ENCODE measurements around the gene FRAS1. TPM values are rescaled to one million over a fixed set of nuclear protein-coding genes. Genes with fewer than 3 reads are reported as not detected.

Gene FRAS1
- total RNA-seq, 3 donors from 2014 or later = 4.9 to 7.5 (median 6.6) TPM

DNA sequence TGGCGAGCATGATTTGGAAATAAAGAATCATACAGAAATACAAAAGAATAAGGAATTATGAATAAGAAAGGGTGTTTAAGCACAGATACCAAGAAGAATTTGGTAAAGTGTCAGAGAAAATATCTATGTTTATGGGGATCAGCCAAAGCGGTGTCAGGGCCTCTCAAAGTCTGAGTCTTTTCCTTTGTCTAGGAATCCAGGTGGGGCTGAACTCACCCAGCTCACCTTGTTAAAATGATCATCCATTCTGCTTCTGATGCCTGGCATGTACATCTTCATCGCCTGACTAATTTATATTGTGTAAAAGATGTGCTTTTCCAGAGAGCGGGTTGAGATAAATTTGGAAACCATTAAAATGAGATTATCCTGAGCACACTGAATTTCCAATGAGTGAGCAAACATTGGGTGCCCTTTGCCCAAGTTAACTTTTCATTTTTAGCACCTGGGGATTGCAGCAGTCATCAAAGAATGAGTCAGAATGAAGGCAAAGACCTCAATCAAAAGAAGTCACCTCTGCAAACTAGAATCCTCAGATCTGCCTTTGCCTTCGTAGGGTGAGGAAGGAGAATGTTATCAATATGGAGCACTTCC lies 352.6 kb downstream of the FRAS1 start:
- H3K9me3 ChIP-seq = no peaks in the 10 kb centered on the region
- no peaks in the 10 kb centered on the region for H3K27me3 ChIP-seq
- TF ChIP-seq POLR2A (IDR thresholded peaks at IDR 0.05) = no peak
- TF ChIP-seq, protein P1, sequence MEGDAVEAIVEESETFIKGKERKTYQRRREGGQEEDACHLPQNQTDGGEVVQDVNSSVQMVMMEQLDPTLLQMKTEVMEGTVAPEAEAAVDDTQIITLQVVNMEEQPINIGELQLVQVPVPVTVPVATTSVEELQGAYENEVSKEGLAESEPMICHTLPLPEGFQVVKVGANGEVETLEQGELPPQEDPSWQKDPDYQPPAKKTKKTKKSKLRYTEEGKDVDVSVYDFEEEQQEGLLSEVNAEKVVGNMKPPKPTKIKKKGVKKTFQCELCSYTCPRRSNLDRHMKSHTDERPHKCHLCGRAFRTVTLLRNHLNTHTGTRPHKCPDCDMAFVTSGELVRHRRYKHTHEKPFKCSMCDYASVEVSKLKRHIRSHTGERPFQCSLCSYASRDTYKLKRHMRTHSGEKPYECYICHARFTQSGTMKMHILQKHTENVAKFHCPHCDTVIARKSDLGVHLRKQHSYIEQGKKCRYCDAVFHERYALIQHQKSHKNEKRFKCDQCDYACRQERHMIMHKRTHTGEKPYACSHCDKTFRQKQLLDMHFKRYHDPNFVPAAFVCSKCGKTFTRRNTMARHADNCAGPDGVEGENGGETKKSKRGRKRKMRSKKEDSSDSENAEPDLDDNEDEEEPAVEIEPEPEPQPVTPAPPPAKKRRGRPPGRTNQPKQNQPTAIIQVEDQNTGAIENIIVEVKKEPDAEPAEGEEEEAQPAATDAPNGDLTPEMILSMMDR (IDR thresholded peaks at IDR 0.05) = no peak
- H3K4me3 ChIP-seq = no peak overlapping the region
- H3K27ac ChIP-seq = no peak overlapping the region
- intact Hi-C loops (cut with DNase I; ENCODE audit: low total_unique reads) = no loop called here
- H3K4me1 ChIP-seq = no peaks in the 10 kb centered on the region
- no peaks in the 10 kb centered on the region for H3K36me3 ChIP-seq
- no peak for DNase-seq (ENCODE audit: low spot score in 2 of 2)

DNA sequence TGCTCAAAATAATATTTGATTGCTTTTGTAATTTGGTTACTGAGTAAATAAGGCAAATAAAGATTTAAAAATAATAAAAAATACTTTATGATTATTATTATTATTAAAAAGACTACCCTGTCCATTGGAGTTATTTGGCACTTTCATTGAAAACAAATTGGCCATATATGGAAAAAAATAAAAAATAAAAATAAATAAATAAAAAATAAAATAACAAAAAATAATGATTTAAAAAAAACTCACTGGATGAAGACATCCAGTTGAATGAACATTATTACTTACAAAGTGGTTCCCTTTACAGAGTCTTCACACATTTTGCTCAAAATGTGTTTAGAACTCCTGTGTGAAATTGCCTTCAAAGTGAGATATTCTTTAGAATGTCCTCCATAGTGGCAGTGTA lies 353.1 kb downstream of the FRAS1 start:
- Histone ChIP-seq H3K4me1 (no peaks in the 10 kb centered on the region), H3K27ac (no peak overlapping the region), H3K9me3 (no peaks in the 10 kb centered on the region), H3K36me3 (no peaks in the 10 kb centered on the region), H3K4me3 (no peak overlapping the region), H3K27me3 (no peaks in the 10 kb centered on the region)
- DNase-seq (ENCODE audit: low spot score in 2 of 2) = no peak
- TF ChIP-seq POLR2A (IDR thresholded peaks at IDR 0.05) (no peak), POLR2AphosphoS5 (IDR thresholded peaks at IDR 0.05) (no peak)
- TF ChIP-seq, protein P1 (IDR thresholded peaks at IDR 0.05) = no peak
- intact Hi-C loops (cut with DNase I; ENCODE audit: low total_unique reads) = no loop called here

DNA sequence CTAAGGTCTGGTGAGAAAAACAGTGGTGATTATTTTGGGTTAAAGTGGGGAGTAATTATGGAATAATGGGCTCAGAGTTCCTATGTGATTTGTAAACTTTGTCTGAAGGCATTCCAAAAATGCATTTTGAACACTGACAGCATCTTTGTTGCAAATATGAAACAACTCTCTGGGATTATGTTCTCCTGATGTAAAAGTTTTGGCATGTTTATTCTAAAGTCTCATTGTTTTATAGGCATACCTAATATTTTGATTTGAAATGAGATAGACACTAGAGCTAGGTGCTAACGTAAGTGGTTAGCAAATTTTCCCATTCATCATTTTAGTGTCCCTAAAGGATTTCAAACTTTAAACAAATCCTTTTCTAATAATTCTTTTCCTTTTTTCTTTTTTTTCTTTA lies 353.6 kb downstream of the FRAS1 start:
- TF ChIP-seq, protein P1 (IDR thresholded peaks at IDR 0.05) = no peak
- TF ChIP-seq POLR2AphosphoS5 (IDR thresholded peaks at IDR 0.05) = no peak
- no peak for TF ChIP-seq POLR2A (IDR thresholded peaks at IDR 0.05)
- Histone ChIP-seq H3K27me3 (no peaks in the 10 kb centered on the region), H3K4me3 (no peak overlapping the region), H3K36me3 (no peaks in the 10 kb centered on the region), H3K27ac (no peak overlapping the region), H3K4me1 (no peaks in the 10 kb centered on the region), H3K9me3 (no peaks in the 10 kb centered on the region)
- intact Hi-C loops (cut with DNase I; ENCODE audit: low total_unique reads) = no loop called here
- no peak for DNase-seq (ENCODE audit: low spot score in 2 of 2)

DNA sequence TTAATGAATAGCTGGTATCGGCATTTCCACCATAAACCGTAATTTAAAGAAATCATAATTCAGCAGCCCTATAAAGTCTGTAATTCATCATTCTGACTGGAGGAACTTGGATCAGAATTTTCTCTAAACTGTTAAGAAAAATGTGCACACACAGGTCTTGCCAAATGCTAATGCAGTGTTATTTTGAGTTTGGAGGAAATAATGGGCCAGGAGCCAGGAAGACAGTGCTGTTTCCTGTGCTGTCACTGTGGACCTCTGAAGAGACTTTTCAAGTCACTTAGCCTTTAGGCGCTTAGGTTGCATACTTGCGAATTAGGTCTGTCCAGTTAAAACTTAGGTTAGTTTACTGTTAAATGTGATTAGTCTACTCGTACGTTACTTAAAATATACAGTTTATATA lies 357.0 kb downstream of the FRAS1 start:
- no peak for DNase-seq (ENCODE audit: low spot score in 2 of 2)
- TF ChIP-seq, protein P1 (IDR thresholded peaks at IDR 0.05) = no peak
- TF ChIP-seq POLR2A (IDR thresholded peaks at IDR 0.05) (no peak), POLR2AphosphoS5 (IDR thresholded peaks at IDR 0.05) (no peak)
- Histone ChIP-seq H3K4me1 (no peaks in the 10 kb centered on the region), H3K4me3 (no peak overlapping the region), H3K27ac (no peak overlapping the region), H3K9me3 (no peaks in the 10 kb centered on the region), H3K36me3 (no peaks in the 10 kb centered on the region), H3K27me3 (no peaks in the 10 kb centered on the region)
- intact Hi-C loops (cut with DNase I; ENCODE audit: low total_unique reads) = no loop called here

DNA sequence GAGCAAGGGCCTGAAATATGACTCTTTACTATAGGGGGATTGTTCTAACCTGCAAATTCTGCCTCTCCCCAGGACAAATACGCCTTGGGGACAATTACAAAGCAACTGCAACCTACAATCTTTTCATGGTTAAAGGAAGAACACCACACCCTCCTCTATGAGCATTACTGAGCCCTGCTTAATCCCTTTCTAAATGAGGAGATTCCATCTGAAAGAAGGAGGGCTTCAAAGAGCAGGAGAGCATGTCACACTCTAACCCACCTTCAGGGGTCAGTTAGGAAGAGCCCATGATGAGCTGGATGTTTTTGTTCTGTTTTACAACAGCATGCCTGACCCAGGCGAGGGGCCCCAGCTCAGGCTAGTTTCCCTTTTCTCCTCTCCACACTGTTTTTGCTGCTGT lies 360.5 kb downstream of the FRAS1 start:
- Histone ChIP-seq H3K36me3 (no peaks in the 10 kb centered on the region), H3K4me1 (no peaks in the 10 kb centered on the region), H3K9me3 (no peaks in the 10 kb centered on the region), H3K27me3 (no peaks in the 10 kb centered on the region), H3K4me3 (no peak overlapping the region), H3K27ac (no peak overlapping the region)
- TF ChIP-seq POLR2A (IDR thresholded peaks at IDR 0.05) (no peak), POLR2AphosphoS5 (IDR thresholded peaks at IDR 0.05) (no peak)
- TF ChIP-seq, protein P1 (IDR thresholded peaks at IDR 0.05) = no peak
- DNase-seq (ENCODE audit: low spot score in 2 of 2) = no peak
- intact Hi-C loops (cut with DNase I; ENCODE audit: low total_unique reads) = no loop called here

Data from breast epithelium (tissue), 4 donors.